Right renal cortex interstitium (tissue), 3 donors: ENCODE data around the gene PPP4R3A. TPM values are rescaled to one million over a fixed set of nuclear protein-coding genes. Genes with fewer than 3 reads are reported as not detected.
"Not testable (repeated sequence)": the region's sequence is repeated elsewhere in the genome, so short reads cannot be mapped to it uniquely, and the experiment has no call there.

Experiments
- DNase-seq, 3 donors: peaks; one replicate each; pipeline ENCODE4 v3.0.0-alpha.2; 2013; ENCODE audit warnings: low read depth in 3 of 3, low spot score in 2 of 3
- polyA plus RNA-seq, 3 donors: library from polyadenylated mRNA; unstranded; fragments of 120-200 nt; gene quantifications; one replicate each; pipeline ENCODE4 v1.2.1, GENCODE V29; 2013; ENCODE audit not compliant: insufficient read length in 3 of 3

PPP4R3A gene
- 100 to 1,000 TPM; 110 to 117 (median 114) TPM for polyA plus RNA-seq

- DNase-seq: peak; percentile 82 to 91 (median 90)
These were observed at the start of gene PPP4R3A for GRCh38 chr14:91510171-91511042. Gene PPP4R3A (minus strand): TSS chr14:91510310. CDS start chr14:91509647, 663 bp downstream.

GRCh38 chr14:91555531-91555930, 45.4 kb upstream of the PPP4R3A start:
- DNase-seq: no peak

GRCh38 chr14:91554535-91555332, 44.6 kb upstream of the PPP4R3A start:
- no peak for DNase-seq

GRCh38 chr14:91548108-91548507, 38.0 kb upstream of the PPP4R3A start:
- no peak for DNase-seq

- DNase-seq: no peak
These were observed 36.0 kb upstream of the PPP4R3A start for GRCh38 chr14:91545946-91546716.

- DNase-seq: no peak
These were observed 35.1 kb upstream of the PPP4R3A start for GRCh38 chr14:91545204-91545603.

GRCh38 chr14:91536327-91536726, 26.2 kb upstream of the PPP4R3A start:
- no peak for DNase-seq

GRCh38 chr14:91534059-91534458, 23.9 kb upstream of the PPP4R3A start:
- not testable (repeated sequence) for DNase-seq

GRCh38 chr14:91533623-91534022, 23.5 kb upstream of the PPP4R3A start:
- DNase-seq: no peak

- DNase-seq: no peak
These were observed 13.9 kb upstream of the PPP4R3A start for GRCh38 chr14:91523972-91524371.

- no peak for DNase-seq
These were observed 11.0 kb upstream of the PPP4R3A start for GRCh38 chr14:91521061-91521640.

- DNase-seq: no peak
These were observed 10.0 kb upstream of the PPP4R3A start for GRCh38 chr14:91520138-91520537.

- DNase-seq: no peak
These were observed 9.3 kb upstream of the PPP4R3A start for GRCh38 chr14:91519239-91520036.

GRCh38 chr14:91516663-91517388, 6.7 kb upstream of the PPP4R3A start:
- no peak for DNase-seq

- no peak for DNase-seq
These were observed 5.9 kb upstream of the PPP4R3A start for GRCh38 chr14:91515979-91516378.

- DNase-seq: no peak
These were observed 903 bp upstream of the PPP4R3A start for GRCh38 chr14:91511043-91511383.

GRCh38 chr14:91509878-91510170, 286 bp downstream of the PPP4R3A start:
- no peak for DNase-seq

- DNase-seq: no peak
These were observed 830 bp downstream of the PPP4R3A start for GRCh38 chr14:91509083-91509877.

GRCh38 chr14:91508105-91508504, 2.0 kb downstream of the PPP4R3A start:
- no peak for DNase-seq
